Muscle layer of colon (tissue), 2 donors: ENCODE results near the gene HLA-A.

ENCODE experiments used
- H3K27ac ChIP-seq: one replicate; pipeline ENCODE4 v1.7.0; 2013; ENCODE audit warnings: low read depth, mild to moderate bottlenecking, low read length, moderate library complexity
- H3K27me3 ChIP-seq, 2 donors: one replicate each; pipeline ENCODE4 v1.7.0; 2013; ENCODE audit warnings: low read length in 2 of 2, mild to moderate bottlenecking in 2 of 2; ENCODE audit not compliant: insufficient read depth in 2 of 2, control insufficient read depth in 1 of 2
- H3K36me3 ChIP-seq: one replicate; pipeline ENCODE4 v1.7.0; 2013; ENCODE audit warnings: mild to moderate bottlenecking, low read length; ENCODE audit not compliant: insufficient read depth
- H3K4me1 ChIP-seq: one replicate; pipeline ENCODE4 v1.7.0; 2013; ENCODE audit warnings: mild to moderate bottlenecking, low read length; ENCODE audit not compliant: insufficient read depth
- H3K4me3 ChIP-seq, 2 donors: one replicate each; pipeline ENCODE4 v1.7.0; 2013; ENCODE audit warnings: low read length in 2 of 2, low read depth in 1 of 2, mild to moderate bottlenecking in 1 of 2, moderate library complexity in 1 of 2
- H3K9ac ChIP-seq: one replicate; pipeline ENCODE4 v1.7.0; 2013; ENCODE audit warnings: low read length
- H3K9me3 ChIP-seq: one replicate; pipeline ENCODE4 v1.7.0; 2013; ENCODE audit warnings: mild to moderate bottlenecking, low read length
- donor health status: abdominal sarcoma.
- donor health status: Adenocarcinoma of cecum.

Gene HLA-A

DNA sequence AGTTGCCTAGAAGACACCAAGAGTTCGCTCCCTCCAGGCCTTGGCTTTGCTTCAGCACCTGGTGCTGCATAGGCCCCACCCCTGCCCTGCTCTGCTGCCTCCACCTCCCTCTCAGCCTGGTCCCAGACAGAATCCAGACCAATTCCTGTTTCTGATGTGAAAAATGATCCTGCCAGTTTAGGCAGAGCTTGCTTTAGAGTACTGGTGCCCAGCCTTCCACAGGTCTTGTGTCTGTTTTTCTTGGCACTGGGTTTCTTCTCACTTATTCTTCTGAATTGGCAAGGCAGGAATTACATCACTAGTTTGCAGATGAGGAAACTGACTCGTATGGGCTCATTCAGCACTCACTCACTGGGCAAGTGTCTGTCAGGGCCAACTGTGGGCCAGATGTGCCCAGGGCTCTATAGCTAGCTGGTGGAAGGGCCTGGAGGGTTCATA, 53.0 kb downstream of the HLA-A start:
- Histone ChIP-seq H3K4me3 (no peak overlapping the region), H3K27ac (no peak overlapping the region), H3K27me3 (no peaks in the 10 kb centered on the region), H3K4me1 (no peaks in the 10 kb centered on the region), H3K36me3 (no peaks in the 10 kb centered on the region), H3K9ac (no peak overlapping the region), H3K9me3 (no peaks in the 10 kb centered on the region)
